SH-SY5Y (cell line): ENCODE data around the gene SPG21.

Source experiments
- GATA2 ChIP-seq: IDR thresholded peaks from 2 replicates; pipeline ENCODE4 v1.6.1; 2011; ENCODE audit warnings: mild to moderate bottlenecking, low read depth, low read length
- GATA3 ChIP-seq: IDR thresholded peaks from 2 replicates; pipeline ENCODE4 v1.6.1; 2011; ENCODE audit warnings: low read depth, mild to moderate bottlenecking, low read length, moderate library complexity

- TF ChIP-seq GATA3, result no peak
- no peak for TF ChIP-seq GATA2
These were observed 19.3 kb upstream of the SPG21 start for GRCh38 chr15:65008983-65009382.
